Measurements from ENCODE around the gene ACAP1.

Gene ACAP1

GRCh38 chr17:7392696-7393612 lies 56.6 kb downstream of the ACAP1 start:
- peak overlapping the region; percentile 94 for H3K4me3 Mint-ChIP-seq
- peaks cover 17% of the 10 kb centered on the region for H3K4me1 Mint-ChIP-seq (ENCODE audit: low read depth)
- H3K9me3 Mint-ChIP-seq: no peaks in the 10 kb centered on the region
- peaks cover 15% of the 10 kb centered on the region for H3K36me3 Mint-ChIP-seq (ENCODE audit: low read depth)
- peak overlapping the region; percentile 50 for H3K27ac Mint-ChIP-seq
- no peaks in the 10 kb centered on the region for H3K27me3 Mint-ChIP-seq (ENCODE audit: low read depth)

- peaks cover 17% of the 10 kb centered on the region for H3K4me1 Mint-ChIP-seq (ENCODE audit: low read depth)
- peak overlapping the region; percentile 94 for H3K4me3 Mint-ChIP-seq
- peak overlapping the region; percentile 78 for H3K27ac Mint-ChIP-seq
- no peaks in the 10 kb centered on the region for H3K9me3 Mint-ChIP-seq
- no peaks in the 10 kb centered on the region for H3K27me3 Mint-ChIP-seq (ENCODE audit: low read depth)
- peaks cover 15% of the 10 kb centered on the region for H3K36me3 Mint-ChIP-seq (ENCODE audit: low read depth)
Observed at GRCh38 chr17:7393613-7394451, 57.5 kb downstream of the ACAP1 start.

GRCh38 chr17:7394452-7395191 lies 58.3 kb downstream of the ACAP1 start, which contains the start of gene PLSCR3:
TSS of gene PLSCR3 (minus strand) at chr17:7394525. CDS start at chr17:7394110, 415 bp downstream.
- peaks cover 17% of the 10 kb centered on the region for H3K4me1 Mint-ChIP-seq (ENCODE audit: low read depth)

DNA sequence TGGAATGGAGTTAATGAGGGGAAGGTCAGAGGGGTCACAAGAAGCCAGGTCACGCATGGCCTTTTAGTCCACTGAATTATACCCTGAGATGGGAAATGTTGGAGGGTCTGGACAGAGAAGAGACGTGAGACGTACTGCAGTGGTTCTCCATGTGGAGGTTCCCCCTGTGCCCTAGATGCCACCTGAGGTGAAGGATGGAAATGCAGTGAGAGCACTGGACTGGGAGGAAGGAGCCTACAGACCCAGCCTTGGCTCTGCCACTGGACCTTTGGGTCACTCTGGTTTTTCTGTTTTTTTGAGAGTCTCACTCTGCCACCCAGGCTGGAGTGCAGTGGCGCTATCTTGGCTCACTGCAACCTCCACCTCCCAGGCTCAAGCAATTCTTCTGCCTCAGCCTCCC lies 59.8 kb downstream of the ACAP1 start:
- Mint-ChIP-seq H3K4me3 (peak overlapping the region; percentile 17), H3K27me3 (ENCODE audit: low read depth) (no peaks in the 10 kb centered on the region), H3K27ac (no peak overlapping the region), H3K36me3 (ENCODE audit: low read depth) (peaks cover 14% of the 10 kb centered on the region), H3K4me1 (ENCODE audit: low read depth) (peaks cover 19% of the 10 kb centered on the region), H3K9me3 (no peaks in the 10 kb centered on the region)

More at GRCh38 chr17:7394452-7395191, 58.3 kb downstream of the ACAP1 start, which contains the start of gene PLSCR3:
- peak within 1 kb of the TSS; percentile 92 for H3K27ac Mint-ChIP-seq
- no peaks in the 10 kb centered on the region for H3K27me3 Mint-ChIP-seq (ENCODE audit: low read depth)
- no peaks in the 10 kb centered on the region for H3K9me3 Mint-ChIP-seq
- H3K4me3 Mint-ChIP-seq: peak within 1 kb of the TSS; percentile 94
- H3K36me3 Mint-ChIP-seq (ENCODE audit: low read depth): peaks cover 15% of the 10 kb centered on the region

- Mint-ChIP-seq H3K9me3 (no peaks in the 10 kb centered on the region), H3K36me3 (ENCODE audit: low read depth) (peaks cover 2% of the 10 kb centered on the region), H3K4me3 (no peak overlapping the region), H3K27me3 (ENCODE audit: low read depth) (no peaks in the 10 kb centered on the region), H3K27ac (no peak overlapping the region), H3K4me1 (ENCODE audit: low read depth) (peaks cover 18% of the 10 kb centered on the region)
Observed at GRCh38 chr17:7398612-7399011, 62.3 kb downstream of the ACAP1 start.
